SU-DHL-6 (cell line): Measurements from ENCODE around the gene COQ10B.

Source experiments
- CTCF ChIP-seq: fragments of 200-600 bp; sonication (generic); IDR thresholded peaks from one replicate; pipeline ENCODE4 v1.5.1; 2017; ENCODE audit warnings: antibody characterized with exemption, mild to moderate bottlenecking, low read length, moderate library complexity; ENCODE audit not compliant: insufficient read depth, poor library complexity, severe bottlenecking
- EZH2phosphoT487 ChIP-seq: fragments of 200-600 bp; sonication (generic), shearing (Covaris generic); conservative IDR thresholded peaks from 2 replicates; pipeline ENCODE4 v1.6.1; 2018; ENCODE audit warnings: mild to moderate bottlenecking, antibody characterized with exemption, low read length, moderate library complexity, mixed read lengths

GRCh38 chr2:197487385-197487784 is 34.0 kb downstream of the COQ10B start:
- no peak for TF ChIP-seq CTCF
- TF ChIP-seq EZH2phosphoT487, result no peak
